GM12892 (cell line): ENCODE results near the gene PGM1.

Experiments used
- POLR2A ChIP-seq: IDR thresholded peaks from 2 replicates; pipeline ENCODE4 v1.6.1; 2011; ENCODE audit warnings: low read depth, low read length, control low read depth
- POLR2AphosphoS5 ChIP-seq: IDR thresholded peaks from 2 replicates; pipeline ENCODE4 v1.6.1; 2011; ENCODE audit warnings: low read depth, low read length, control low read depth
- TAF1 ChIP-seq: IDR thresholded peaks from 2 replicates; pipeline ENCODE4 v1.6.1; 2011; ENCODE audit warnings: low read depth, mild to moderate bottlenecking, control low read depth, low read length, borderline replicate concordance

DNA sequence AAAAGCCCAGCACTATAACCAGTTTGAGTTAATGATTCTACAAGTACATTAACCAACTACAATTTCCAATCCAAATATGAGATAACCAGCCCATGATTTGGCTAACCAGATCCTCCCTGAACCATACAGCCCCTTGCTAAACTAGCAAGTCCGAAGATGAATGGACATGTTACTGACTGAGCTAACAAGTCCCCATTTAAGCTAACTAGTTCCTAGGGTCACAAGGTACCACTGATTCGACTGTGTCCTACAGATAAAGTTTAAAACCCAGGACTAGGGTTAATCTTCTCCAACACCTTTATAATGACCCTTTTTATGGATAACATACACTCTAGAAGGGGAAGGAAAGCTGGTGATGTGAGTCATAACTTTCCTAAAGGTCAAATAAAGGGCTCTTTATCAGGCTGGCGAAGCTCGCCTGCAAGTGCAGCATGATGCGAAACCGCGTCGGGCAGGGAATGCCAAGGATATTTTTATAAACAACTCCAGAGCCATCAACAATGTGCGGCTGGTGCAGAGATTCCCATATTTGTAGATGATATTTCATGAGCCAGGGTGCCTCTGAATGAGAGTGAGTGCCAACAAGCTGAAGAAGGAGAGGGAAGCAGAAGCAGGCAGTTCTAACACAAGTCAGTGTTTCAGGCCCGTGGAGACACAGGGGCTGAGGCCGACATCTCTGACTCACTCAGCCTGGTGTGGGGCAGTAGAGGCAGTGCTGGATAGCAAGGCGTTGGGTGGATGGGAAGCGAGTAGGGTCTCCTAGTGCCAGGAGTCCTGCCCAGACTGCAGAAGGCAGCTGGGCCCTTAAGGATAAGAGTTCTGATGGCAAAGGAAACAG is 105.0 kb downstream of the PGM1 start:
- TF ChIP-seq POLR2AphosphoS5 (no peak), POLR2A (no peak), TAF1 (no peak)
